Gastrocnemius medialis (tissue), 4 donors: ENCODE measurements around the gene PPM1F. TPM values are rescaled to one million over a fixed set of nuclear protein-coding genes. Genes with fewer than 3 reads are reported as not detected.
A peak's percentile ranks its signal among the peaks of the same experiment; 100 is the strongest.

ENCODE experiments used
- ATAC-seq, 2 donors: fragments of 150-250 bp; one replicate each; pipeline ENCODE4 v1.9.1; 2016
- DNase-seq, 2 donors: peaks; one replicate each; pipeline ENCODE4 v3.0.0-alpha.2; 2019
- H3K27ac ChIP-seq, 4 donors: fragments of 200-600 bp; sonication (generic); 1 replicate in 1 of 4; 2 replicates in 3 of 4; pipeline ENCODE4 v1.5.1; 2016 to 2018; ENCODE audit warnings: mild to moderate bottlenecking in 2 of 4, moderate library complexity in 1 of 4
- H3K27me3 ChIP-seq, 3 donors: fragments of 200-600 bp; sonication (generic) in 2 of 3; 1 replicate in 1 of 3; 2 replicates in 2 of 3; pipeline versions ENCODE4 v1.5.1 to v1.6.0; 2016 to 2019; ENCODE audit warnings: mild to moderate bottlenecking in 1 of 3, moderate library complexity in 1 of 3
- H3K36me3 ChIP-seq, 2 donors: fragments of 200-600 bp; sonication (generic) in 1 of 2; one replicate each; pipeline ENCODE4 v1.5.1; 2017 to 2018
- H3K4me1 ChIP-seq, 2 donors: fragments of 200-600 bp; sonication (generic) in 1 of 2; one replicate each; pipeline ENCODE4 v1.5.1; 2016 to 2017; ENCODE audit warnings: mild to moderate bottlenecking in 2 of 2
- H3K4me3 ChIP-seq, 4 donors: fragments of 200-600 bp; sonication (generic) in 3 of 4; 1 replicate in 1 of 4; 2 replicates in 3 of 4; pipeline ENCODE4 v1.5.1; 2016 to 2019; ENCODE audit warnings: mild to moderate bottlenecking in 2 of 4
- H3K9me3 ChIP-seq, 3 donors: fragments of 200-600 bp; sonication (generic) in 2 of 3; 1 replicate in 1 of 3; 2 replicates in 2 of 3; pipeline ENCODE4 v1.5.1; 2016 to 2019
- CTCF ChIP-seq, 5 experiments: fragments of 450-650 bp in 3 of 5; fragments of 200-600 bp in 2 of 5; sonication (generic) in 2 of 5; IDR thresholded peaks in 4 of 5; conservative IDR thresholded peaks in 1 of 5; 1 replicate in 4 of 5; 2 replicates in 1 of 5; pipeline ENCODE4 v1.5.1; 2016 to 2019; ENCODE audit warnings: antibody characterized with exemption in 5 of 5, mild to moderate bottlenecking in 3 of 5, moderate library complexity in 3 of 5
- POLR2A ChIP-seq, 2 donors: fragments of 450-650 bp; IDR thresholded peaks; one replicate each; pipeline ENCODE4 v1.6.1; 2017; ENCODE audit warnings: antibody characterized with exemption in 2 of 2, mild to moderate bottlenecking in 2 of 2, moderate library complexity in 2 of 2
- in situ Hi-C, 4 donors: fragments of 200-750 bp; cut with MboI; loops; one replicate each; pipeline versions ENCODE4 v1.15.0 to v1.8.0; 2017; ENCODE audit warnings: low sequenced_read_pairs in 4 of 4
- intact Hi-C: fragments of 100-400 bp; cut with DNase I; formaldehyde crosslinking; loops from one replicate; pipeline ENCODE4 v1.15.1; 2023; ENCODE audit warnings: low total_unique reads
- total RNA-seq, 4 donors: library from RNA; depleted of rRNA; stranded (reverse); fragments of >200 nt; gene quantifications; one replicate each; pipeline versions ENCODE4 v1.1.0 to v1.2.3, GENCODE V29; 2016

PPM1F gene
- total RNA-seq, 4 donors from 2014 or later, result 10.2 to 13.8 (median 11.0) TPM

GRCh38 chr22:21948390-21948789, 4.3 kb downstream of the PPM1F start:
- in situ Hi-C loops (loop anchor here in 2 of 4 donors (10.0 kb wide), 1 partner anchor 234 kb away; no protein-coding TSS in a partner anchor), intact Hi-C loops (no loop called here)
- no peak for TF ChIP-seq CTCF (IDR thresholded peaks at IDR 0.05 in 4 of 5, conservative IDR thresholded peaks at IDR 0.05 in 1 of 5)
- no peak for TF ChIP-seq POLR2A (IDR thresholded peaks at IDR 0.05)
- no peaks in the 10 kb centered on the region for H3K27me3 ChIP-seq
- H3K4me1 ChIP-seq, result peaks cover 61 to 68% of the 10 kb centered on the region in 2 donors
- H3K27ac ChIP-seq, result peak overlapping the region; percentile 37 to 90 (median 84)
- H3K4me3 ChIP-seq, result no peak overlapping the region
- ATAC-seq (no peak), DNase-seq (no peak)
- no peaks in the 10 kb centered on the region for H3K9me3 ChIP-seq
- H3K36me3 ChIP-seq, result peaks cover 0 to 12% of the 10 kb centered on the region in 2 donors

- Histone ChIP-seq H3K4me3 (no peak overlapping the region), H3K4me1 (peaks cover 65 to 79% of the 10 kb centered on the region in 2 donors), H3K27ac (peak overlapping the region; percentile 39 to 90 (median 84)), H3K36me3 (peaks cover 0 to 12% of the 10 kb centered on the region in 2 donors), H3K27me3 (no peaks in the 10 kb centered on the region), H3K9me3 (no peaks in the 10 kb centered on the region)
- ATAC-seq (no peak), DNase-seq (no peak)
- intact Hi-C loops (no loop called here), in situ Hi-C loops (loop anchor here in 2 of 4 donors (10.0 kb wide), 1 partner anchor 233 kb away; no protein-coding TSS in a partner anchor)
- no peak for TF ChIP-seq POLR2A (IDR thresholded peaks at IDR 0.05)
- TF ChIP-seq CTCF (IDR thresholded peaks at IDR 0.05 in 4 of 5, conservative IDR thresholded peaks at IDR 0.05 in 1 of 5), result peak in 2 of 5 experiments; percentile 24 to 30
Observed at GRCh38 chr22:21947040-21948014, 5.3 kb downstream of the PPM1F start.

GRCh38 chr22:21946262-21946925, 6.3 kb downstream of the PPM1F start:
- no peak overlapping the region for H3K4me3 ChIP-seq
- peaks cover 64 to 80% of the 10 kb centered on the region in 2 donors for H3K4me1 ChIP-seq
- TF ChIP-seq CTCF (IDR thresholded peaks at IDR 0.05 in 4 of 5, conservative IDR thresholded peaks at IDR 0.05 in 1 of 5) (no peak), POLR2A (IDR thresholded peaks at IDR 0.05) (no peak)
- intact Hi-C loops (no loop called here), in situ Hi-C loops (loop anchor here in 2 of 4 donors (10.0 kb wide), 1 partner anchor 232 kb away; no protein-coding TSS in a partner anchor)
- DNase-seq (no peak), ATAC-seq (no peak)
- peaks cover 0 to 12% of the 10 kb centered on the region in 2 donors for H3K36me3 ChIP-seq
- peak overlapping the region; percentile 39 to 90 (median 84) for H3K27ac ChIP-seq
- no peaks in the 10 kb centered on the region for H3K9me3 ChIP-seq
- no peaks in the 10 kb centered on the region for H3K27me3 ChIP-seq

- H3K36me3 ChIP-seq, result peaks cover 0 to 12% of the 10 kb centered on the region in 2 donors
- no peaks in the 10 kb centered on the region for H3K9me3 ChIP-seq
- TF ChIP-seq POLR2A (IDR thresholded peaks at IDR 0.05), result no peak
- no peak for TF ChIP-seq CTCF (IDR thresholded peaks at IDR 0.05 in 4 of 5, conservative IDR thresholded peaks at IDR 0.05 in 1 of 5)
- peaks cover 66 to 85% of the 10 kb centered on the region in 2 donors for H3K4me1 ChIP-seq
- intact Hi-C loops (no loop called here), in situ Hi-C loops (loop anchor here in 2 of 4 donors (10.0 kb wide), 1 partner anchor 231 kb away; no protein-coding TSS in a partner anchor)
- DNase-seq (no peak), ATAC-seq (no peak)
- H3K4me3 ChIP-seq, result no peak overlapping the region
- H3K27ac ChIP-seq, result peak overlapping the region; percentile 13 to 90 (median 84)
- H3K27me3 ChIP-seq, result no peaks in the 10 kb centered on the region
Observed at GRCh38 chr22:21945453-21946261, 7.0 kb downstream of the PPM1F start.
